Smooth muscle cell (in vitro differentiated cells): ENCODE results near the gene SLC26A3. TPM values are rescaled to one million over a fixed set of nuclear protein-coding genes. Genes with fewer than 3 reads are reported as not detected.

ENCODE experiments used
- DNase-seq: peaks from one replicate; lab custom pipeline; 2025; ENCODE audit not compliant: unreplicated experiment; lab: John Stamatoyannopoulos, UW
- H2AFZ ChIP-seq: fragments of 200-600 bp; sonication (generic); 2 replicates; pipeline ENCODE4 v1.6.0; 2016; ENCODE audit warnings: antibody characterized with exemption, low read depth, mild to moderate bottlenecking
- H3F3A ChIP-seq: fragments of 200-600 bp; sonication (generic); 2 replicates; pipeline ENCODE4 v1.6.0; 2017; ENCODE audit warnings: antibody characterized with exemption, low read depth
- H3K27ac ChIP-seq: fragments of 200-600 bp; sonication (generic); 2 replicates; pipeline ENCODE4 v1.5.1; 2016; ENCODE audit warnings: low read depth, mild to moderate bottlenecking
- H3K27me3 ChIP-seq: fragments of 200-600 bp; sonication (generic); 2 replicates; pipeline ENCODE4 v1.6.1; 2016; ENCODE audit warnings: low read depth, mild to moderate bottlenecking
- H3K36me3 ChIP-seq: fragments of 200-600 bp; sonication (generic); 2 replicates; pipeline ENCODE4 v1.5.1; 2016; ENCODE audit warnings: low read depth
- H3K4me1 ChIP-seq: fragments of 200-600 bp; sonication (generic); 2 replicates; pipeline ENCODE4 v1.5.1; 2016; ENCODE audit warnings: low read depth
- H3K4me2 ChIP-seq: fragments of 200-600 bp; sonication (generic); 2 replicates; pipeline ENCODE4 v1.6.0; 2016; ENCODE audit warnings: mild to moderate bottlenecking
- H3K4me3 ChIP-seq: fragments of 200-600 bp; sonication (generic); 2 replicates; pipeline ENCODE4 v1.5.1; 2016; ENCODE audit warnings: mild to moderate bottlenecking
- H3K79me2 ChIP-seq: fragments of 200-600 bp; sonication (generic); 2 replicates; pipeline ENCODE4 v1.6.0; 2016; ENCODE audit warnings: low read depth, mild to moderate bottlenecking
- H3K9ac ChIP-seq: fragments of 200-600 bp; sonication (generic); 2 replicates; pipeline ENCODE4 v1.6.0; 2016; ENCODE audit warnings: low read depth
- H3K9me3 ChIP-seq: fragments of 200-600 bp; sonication (generic); replicated peaks from 2 replicates; pipeline ENCODE4 v1.5.1; 2016; ENCODE audit warnings: low read depth
- H4K20me1 ChIP-seq: fragments of 200-600 bp; sonication (generic); 2 replicates; pipeline ENCODE4 v1.6.0; 2016; ENCODE audit warnings: low read depth
- CTCF ChIP-seq: fragments of 200-600 bp; sonication (generic); IDR thresholded peaks from 2 replicates; pipeline ENCODE4 v1.5.1; 2017; ENCODE audit warnings: borderline replicate concordance, mild to moderate bottlenecking, antibody characterized with exemption; ENCODE audit not compliant: insufficient read depth, poor library complexity, severe bottlenecking
- WGBS: methylation state at CpG from one replicate; pipeline ENCODE4 v1.1.7; 2016; ENCODE audit warnings: low lambda C conversion rate; 5-methylcytosine and 5-hydroxymethylcytosine counted together
- polyA plus RNA-seq: library from polyadenylated mRNA; unstranded; fragments of >200 nt; fragmentation: Nextera tagmentation; extraction: Ambion mirVana; gene quantifications from 2 replicates; pipeline ENCODE4 v1.2.1, GENCODE V29; 2016
- total RNA-seq: library from RNA; depleted of rRNA; stranded (reverse); fragments of >200 nt; gene quantifications from 2 replicates; pipeline ENCODE4 v1.2.3, GENCODE V29; 2014

Gene SLC26A3
- total and polyA plus RNA-seq, 2 experiments from 2014 or later: not detected

DNA sequence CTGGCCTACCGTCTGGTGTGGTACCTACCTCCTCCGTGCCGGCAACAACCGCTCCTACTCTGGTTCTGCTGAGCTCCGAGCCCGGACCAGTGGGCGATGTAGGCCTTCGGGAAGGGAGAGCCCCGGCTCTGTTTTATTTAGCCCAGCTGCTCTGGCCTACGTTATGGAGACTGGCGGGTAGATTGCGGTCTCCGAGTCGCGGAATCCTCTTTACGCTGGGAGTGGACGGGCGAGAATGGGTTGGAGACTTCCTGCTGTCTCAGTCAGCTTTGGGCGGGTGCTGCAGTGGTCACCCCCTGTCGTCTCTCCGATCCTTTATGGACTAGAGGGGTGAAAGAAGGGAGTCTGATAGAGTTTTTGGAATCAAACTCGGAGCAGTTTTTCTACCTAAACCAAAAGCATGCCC lies 58.7 kb downstream of the SLC26A3 start:
- H2AFZ ChIP-seq: peak overlapping the region; percentile 92
- peaks cover 48% of the 10 kb centered on the region for H4K20me1 ChIP-seq
- H3K9me3 ChIP-seq: no peaks in the 10 kb centered on the region
- H3K4me2 ChIP-seq: peak overlapping the region; percentile 100
- H3K4me3 ChIP-seq: peak overlapping the region; percentile 84
- TF ChIP-seq CTCF: no peak
- peaks cover 4% of the 10 kb centered on the region for H3F3A ChIP-seq
- WGBS: under 1% methylated on average over 22 of the region's 22 CpGs
- no peaks in the 10 kb centered on the region for H3K36me3 ChIP-seq
- H3K27me3 ChIP-seq: peaks cover 13% of the 10 kb centered on the region
- H3K79me2 ChIP-seq: peaks cover 52% of the 10 kb centered on the region
- peak overlapping the region; percentile 80 for H3K9ac ChIP-seq
- DNase-seq: no peak
- peak overlapping the region; percentile 69 for H3K27ac ChIP-seq
- H3K4me1 ChIP-seq: peaks cover 21% of the 10 kb centered on the region

DNA sequence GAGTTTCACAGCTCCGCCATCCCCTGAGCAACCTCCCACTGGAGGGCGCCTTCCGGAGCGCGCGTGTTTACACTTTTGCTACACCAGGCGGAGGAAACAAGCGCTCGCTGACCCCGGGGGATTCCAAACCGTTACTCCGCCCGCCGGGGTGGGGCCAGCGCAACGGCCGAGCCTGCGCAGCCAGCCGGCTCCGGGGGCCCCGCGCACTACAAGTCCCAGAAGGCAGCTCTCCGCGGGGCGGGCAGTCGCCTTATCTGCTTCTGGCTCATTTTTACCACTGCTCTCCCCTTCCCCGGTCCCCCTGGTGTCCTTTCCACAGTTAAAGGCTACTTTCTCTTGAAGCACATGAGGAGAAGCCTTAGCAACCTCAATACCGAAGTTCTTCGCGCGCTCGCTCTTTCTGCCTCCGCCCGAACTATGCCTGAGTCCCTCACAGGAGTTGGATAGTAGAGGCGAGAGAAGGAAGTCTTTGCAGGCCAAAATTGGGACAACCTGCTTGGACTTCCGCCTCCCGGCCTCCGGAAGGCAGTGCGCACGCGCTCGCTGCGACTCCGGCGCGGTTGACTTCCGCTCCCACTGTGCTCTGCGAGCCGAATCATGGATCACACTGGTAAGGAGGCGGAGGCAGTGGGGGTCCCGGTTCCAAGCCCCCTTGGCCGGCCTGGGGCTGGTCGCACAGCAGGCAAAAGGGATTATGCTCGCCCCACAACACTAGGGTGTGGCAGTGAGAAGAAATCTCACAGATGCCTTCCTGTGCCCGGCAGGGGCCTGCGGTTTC lies 59.3 kb downstream of the SLC26A3 start, which contains the start of gene CBLL1:
CBLL1 (plus strand) TSS at position 576 of the 778 bp plus-strand sequence; CDS start at position 598, 22 bp downstream.
- Histone ChIP-seq H3K4me1 (peaks cover 21% of the 10 kb centered on the region), H3K36me3 (no peaks in the 10 kb centered on the region), H4K20me1 (peaks cover 42% of the 10 kb centered on the region), H3K27ac (peak within 1 kb of the TSS; percentile 69), H3K4me3 (peak within 1 kb of the TSS; percentile 84), H3F3A (peaks cover 4% of the 10 kb centered on the region), H2AFZ (peak within 1 kb of the TSS; percentile 94), H3K79me2 (peaks cover 47% of the 10 kb centered on the region), H3K9ac (peak within 1 kb of the TSS; percentile 80), H3K4me2 (peak within 1 kb of the TSS; percentile 100), H3K9me3 (no peaks in the 10 kb centered on the region), H3K27me3 (peaks cover 15% of the 10 kb centered on the region)
- WGBS: 2% methylated on average over 56 of the region's 56 CpGs
- DNase-seq: peak; percentile 93
- TF ChIP-seq CTCF: peak; percentile 53

GRCh38 chr7:107742678-107743566 lies 60.1 kb downstream of the SLC26A3 start:
- Histone ChIP-seq H4K20me1 (peaks cover 34% of the 10 kb centered on the region), H3K27ac (peak overlapping the region; percentile 69), H2AFZ (peak overlapping the region; percentile 94), H3K4me1 (peaks cover 21% of the 10 kb centered on the region), H3K27me3 (peaks cover 15% of the 10 kb centered on the region), H3K9me3 (no peaks in the 10 kb centered on the region), H3K4me2 (peak overlapping the region; percentile 100), H3K36me3 (no peaks in the 10 kb centered on the region), H3K4me3 (peak overlapping the region; percentile 84), H3K9ac (peak overlapping the region; percentile 30), H3K79me2 (peaks cover 38% of the 10 kb centered on the region), H3F3A (peaks cover 4% of the 10 kb centered on the region)
- TF ChIP-seq CTCF: no peak
- no peak for DNase-seq
- WGBS: 14% methylated on average over 29 of the region's 29 CpGs
